Measurements from ENCODE around the gene SGTA.

DNA sequence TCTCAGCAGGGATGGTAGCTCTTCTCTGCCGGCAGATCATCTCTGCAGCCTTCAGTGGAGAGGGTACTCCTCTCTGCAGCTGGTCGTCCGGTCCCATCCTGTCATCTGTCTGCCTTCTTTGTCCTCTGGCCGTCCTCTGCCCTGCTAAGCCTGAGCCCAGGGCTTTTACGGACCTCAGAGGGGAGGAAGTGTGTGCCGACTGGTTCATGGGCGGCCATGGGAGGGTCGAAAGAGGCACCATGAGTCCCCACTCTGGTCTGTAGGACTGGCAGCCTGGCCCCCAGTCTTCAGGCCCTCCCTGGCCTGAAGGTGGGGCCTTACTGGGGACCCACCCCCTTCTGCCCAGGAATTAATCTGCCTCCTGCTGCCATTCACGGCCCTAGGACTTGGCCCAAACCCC, 40.6 kb upstream of the SGTA start:
- TF ChIP-seq, protein P1, sequence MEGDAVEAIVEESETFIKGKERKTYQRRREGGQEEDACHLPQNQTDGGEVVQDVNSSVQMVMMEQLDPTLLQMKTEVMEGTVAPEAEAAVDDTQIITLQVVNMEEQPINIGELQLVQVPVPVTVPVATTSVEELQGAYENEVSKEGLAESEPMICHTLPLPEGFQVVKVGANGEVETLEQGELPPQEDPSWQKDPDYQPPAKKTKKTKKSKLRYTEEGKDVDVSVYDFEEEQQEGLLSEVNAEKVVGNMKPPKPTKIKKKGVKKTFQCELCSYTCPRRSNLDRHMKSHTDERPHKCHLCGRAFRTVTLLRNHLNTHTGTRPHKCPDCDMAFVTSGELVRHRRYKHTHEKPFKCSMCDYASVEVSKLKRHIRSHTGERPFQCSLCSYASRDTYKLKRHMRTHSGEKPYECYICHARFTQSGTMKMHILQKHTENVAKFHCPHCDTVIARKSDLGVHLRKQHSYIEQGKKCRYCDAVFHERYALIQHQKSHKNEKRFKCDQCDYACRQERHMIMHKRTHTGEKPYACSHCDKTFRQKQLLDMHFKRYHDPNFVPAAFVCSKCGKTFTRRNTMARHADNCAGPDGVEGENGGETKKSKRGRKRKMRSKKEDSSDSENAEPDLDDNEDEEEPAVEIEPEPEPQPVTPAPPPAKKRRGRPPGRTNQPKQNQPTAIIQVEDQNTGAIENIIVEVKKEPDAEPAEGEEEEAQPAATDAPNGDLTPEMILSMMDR (IDR thresholded peaks at IDR 0.05 in 2 of 3, conservative IDR thresholded peaks at IDR 0.05 in 1 of 3; ENCODE audit: insufficient read depth in 2 of 3, low read depth in 1 of 3, low read length in 3 of 3): no peak
- TF ChIP-seq HDAC6 (IDR thresholded peaks at IDR 0.05; ENCODE audit: low read depth, low read length): no peak

All from K562 (cell line).